Activated naive CD4-positive, alpha-beta T cell treated with anti-CD3 and anti-CD28 coated beads, Interleukin-2, amount 50 U/mL, for 16 hours (primary cell): ENCODE data around the gene KCNMA1.

ENCODE experiments used
- DNase-seq: peaks from one replicate; pipeline ENCODE4 v3.0.0-alpha.2; 2020

Gene KCNMA1

GRCh38 chr10:77474939-77475338 is 162.7 kb downstream of the KCNMA1 start:
- DNase-seq: no peak

- no peak for DNase-seq
Measured at GRCh38 chr10:77474386-77474785, 163.2 kb downstream of the KCNMA1 start.

GRCh38 chr10:77472146-77472545 is 165.5 kb downstream of the KCNMA1 start:
- no peak for DNase-seq

GRCh38 chr10:77471069-77471536 is 166.5 kb downstream of the KCNMA1 start:
- DNase-seq: no peak

- DNase-seq: no peak
Measured at GRCh38 chr10:77467422-77467963, 170.1 kb downstream of the KCNMA1 start.

- DNase-seq: no peak
Measured at GRCh38 chr10:77463967-77464745, 173.5 kb downstream of the KCNMA1 start.

GRCh38 chr10:77463499-77463898 is 174.1 kb downstream of the KCNMA1 start:
- DNase-seq: no peak

- DNase-seq: no peak
Measured at GRCh38 chr10:77461636-77462296, 175.8 kb downstream of the KCNMA1 start.

- DNase-seq: no peak
Measured at GRCh38 chr10:77459905-77460304, 177.7 kb downstream of the KCNMA1 start.

- DNase-seq: no peak
Measured at GRCh38 chr10:77458986-77459590, 178.5 kb downstream of the KCNMA1 start.

GRCh38 chr10:77457721-77458120 is 179.9 kb downstream of the KCNMA1 start:
- DNase-seq: no peak

- DNase-seq: no peak
Measured at GRCh38 chr10:77457266-77457665, 180.3 kb downstream of the KCNMA1 start.

GRCh38 chr10:77456414-77456813 is 181.2 kb downstream of the KCNMA1 start:
- no peak for DNase-seq

- DNase-seq: no peak
Measured at GRCh38 chr10:77455561-77455960, 182.0 kb downstream of the KCNMA1 start.

GRCh38 chr10:77452952-77453564 is 184.6 kb downstream of the KCNMA1 start:
- DNase-seq: no peak

- DNase-seq: no peak
Measured at GRCh38 chr10:77451886-77452285, 185.7 kb downstream of the KCNMA1 start.

GRCh38 chr10:77448226-77448625 is 189.4 kb downstream of the KCNMA1 start:
- no peak for DNase-seq

GRCh38 chr10:77446700-77447099 is 190.9 kb downstream of the KCNMA1 start:
- DNase-seq: no peak

GRCh38 chr10:77445547-77445946 is 192.1 kb downstream of the KCNMA1 start:
- DNase-seq: no peak

GRCh38 chr10:77444041-77444440 is 193.6 kb downstream of the KCNMA1 start:
- no peak for DNase-seq

GRCh38 chr10:77442699-77443189 is 194.9 kb downstream of the KCNMA1 start:
- no peak for DNase-seq

GRCh38 chr10:77441353-77442166 is 196.0 kb downstream of the KCNMA1 start:
- DNase-seq: no peak
